Suppressor macrophage treated with lipopolysaccharide for 1 hour (primary cell): ENCODE data around the gene TOR1AIP2.

Experiments
- DNase-seq, 3 donors: peaks; one replicate each; pipeline ENCODE4 v3.0.0-alpha.2; 2020 to 2022

TOR1AIP2 gene

DNA sequence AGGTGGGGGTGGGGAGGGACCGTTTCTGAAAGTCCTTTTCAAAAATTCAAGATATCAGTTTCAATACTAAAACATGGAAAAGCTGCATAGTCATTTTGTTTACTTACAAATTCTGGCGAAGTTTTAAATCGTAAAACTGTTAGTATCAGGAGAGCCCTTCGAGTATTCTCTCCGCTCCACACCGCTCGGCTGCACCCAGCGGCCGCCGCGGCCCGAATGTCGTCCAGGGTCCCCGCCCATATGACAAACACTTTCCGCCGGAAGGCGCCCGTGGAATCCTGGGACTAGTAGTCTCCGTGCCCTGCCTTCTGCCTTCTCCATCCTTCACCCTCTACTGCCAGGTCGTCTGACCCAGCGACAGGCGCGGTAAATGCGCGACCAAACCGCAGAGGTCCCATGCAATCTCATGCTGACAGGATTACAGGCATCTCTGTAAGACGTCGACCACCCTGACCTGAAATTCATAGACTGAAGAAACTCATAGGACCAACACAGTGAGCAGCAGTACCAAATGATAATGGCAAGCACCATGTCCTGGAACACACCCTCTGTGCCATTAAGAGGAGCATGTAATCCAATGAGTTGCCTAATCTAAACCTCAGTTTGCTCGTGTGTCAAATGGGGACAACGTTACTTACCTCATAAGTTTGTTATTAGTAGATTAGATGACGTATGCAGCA lies at the start of gene TOR1AIP2:
Gene TOR1AIP2 (minus strand): TSS at position 218 of the 680 bp plus-strand sequence. CDS start 25,138 bp downstream, outside the sequence.
- DNase-seq = peak; percentile 89 to 93 (median 90)

DNA sequence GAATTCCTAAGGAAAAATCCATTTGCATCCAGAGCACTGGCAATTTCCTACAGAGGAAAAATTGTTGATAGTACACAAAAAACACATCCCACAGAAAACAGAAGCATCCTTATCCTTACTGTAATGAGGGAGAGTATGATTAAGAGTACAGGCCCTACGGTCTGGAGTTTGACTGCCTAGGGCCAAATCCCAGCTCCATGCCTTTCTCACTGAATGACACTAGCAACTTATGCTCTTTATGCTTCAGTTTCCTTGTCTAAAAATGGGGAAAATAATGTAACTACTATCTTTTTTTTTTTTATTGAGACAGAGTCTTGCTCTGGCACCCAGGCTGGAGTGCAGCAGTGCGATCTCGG lies 49.2 kb upstream of the TOR1AIP2 start:
- DNase-seq = no peak

DNA sequence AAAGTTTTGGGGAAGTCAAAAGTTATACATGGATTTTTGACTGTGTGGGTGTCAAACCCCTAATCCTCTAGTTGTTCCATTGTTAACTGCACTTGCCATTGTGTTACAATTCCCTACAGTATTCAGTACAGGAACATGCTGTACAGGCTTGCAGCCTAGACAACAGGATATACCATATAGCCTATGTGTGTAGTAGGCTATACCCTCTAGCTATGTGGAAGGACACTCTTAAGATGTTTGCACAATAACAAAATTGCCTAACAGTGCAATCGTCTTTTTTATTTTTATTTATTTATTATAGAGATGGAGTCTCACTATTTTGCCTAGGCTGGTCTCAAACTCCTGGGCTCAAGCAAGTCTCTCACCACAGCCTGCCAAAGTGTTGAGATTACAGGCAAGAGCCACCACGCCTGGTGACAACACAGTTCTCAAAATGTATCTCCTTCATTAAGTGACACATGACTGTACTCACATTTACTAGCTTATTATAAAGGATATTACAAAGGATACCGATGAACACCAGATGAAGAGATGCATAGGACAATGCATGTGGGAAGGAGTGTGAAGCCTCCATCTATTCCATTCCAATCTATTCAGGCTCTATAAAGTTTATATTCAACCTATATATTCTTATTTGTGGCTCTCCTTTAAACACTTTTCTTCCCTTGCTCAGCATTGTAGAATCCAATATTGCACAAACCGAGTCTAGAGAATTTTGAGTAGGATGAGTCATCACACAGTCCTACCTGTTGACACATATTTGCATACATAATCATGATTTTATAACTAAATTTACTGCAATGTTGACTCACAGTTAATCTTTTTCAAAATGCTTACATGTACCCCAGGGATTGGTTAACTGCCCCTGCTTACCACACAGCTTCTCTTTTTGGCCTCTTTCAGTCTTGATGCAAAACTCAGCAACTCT lies 48.6 kb upstream of the TOR1AIP2 start:
- peak; percentile 28 to 74 (median 62) for DNase-seq

DNA sequence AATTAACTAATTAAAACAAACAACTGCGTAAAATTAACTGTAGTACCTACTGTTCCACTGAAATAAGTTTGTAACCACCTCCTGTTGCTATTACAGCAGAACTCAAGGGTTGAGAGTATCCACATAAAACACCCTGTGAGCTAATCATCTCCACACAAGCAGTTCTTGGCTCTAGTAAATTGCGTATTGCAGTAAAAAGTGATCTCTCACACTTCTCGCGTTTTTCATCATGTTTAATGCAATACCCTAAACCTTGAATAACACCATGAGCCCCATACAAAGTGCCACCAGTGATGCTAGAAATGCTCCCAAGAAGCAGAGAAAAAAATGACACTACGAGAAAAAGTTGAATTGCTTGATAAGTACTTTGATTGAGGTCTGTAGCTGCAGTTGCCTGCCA lies 47.7 kb upstream of the TOR1AIP2 start:
- DNase-seq = no peak

DNA sequence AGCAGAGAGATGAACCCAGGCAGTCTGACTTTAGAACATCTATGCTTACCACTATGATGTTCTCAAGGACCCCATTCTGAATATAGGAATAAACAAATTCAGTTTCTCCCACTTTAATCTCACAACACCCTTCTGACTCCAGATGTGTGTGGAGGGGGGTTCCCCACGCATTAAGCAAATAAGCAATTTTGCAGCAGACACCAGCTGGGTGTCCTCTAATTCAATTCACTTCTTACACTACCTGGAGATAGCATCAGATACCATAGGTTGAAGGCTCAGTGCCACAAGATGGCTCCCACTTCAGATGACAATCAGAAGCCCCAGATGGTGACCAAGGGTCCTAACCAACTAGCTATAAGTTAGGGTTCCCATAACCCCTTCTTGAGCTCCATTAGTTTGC lies 46.7 kb upstream of the TOR1AIP2 start:
- no peak for DNase-seq

DNA sequence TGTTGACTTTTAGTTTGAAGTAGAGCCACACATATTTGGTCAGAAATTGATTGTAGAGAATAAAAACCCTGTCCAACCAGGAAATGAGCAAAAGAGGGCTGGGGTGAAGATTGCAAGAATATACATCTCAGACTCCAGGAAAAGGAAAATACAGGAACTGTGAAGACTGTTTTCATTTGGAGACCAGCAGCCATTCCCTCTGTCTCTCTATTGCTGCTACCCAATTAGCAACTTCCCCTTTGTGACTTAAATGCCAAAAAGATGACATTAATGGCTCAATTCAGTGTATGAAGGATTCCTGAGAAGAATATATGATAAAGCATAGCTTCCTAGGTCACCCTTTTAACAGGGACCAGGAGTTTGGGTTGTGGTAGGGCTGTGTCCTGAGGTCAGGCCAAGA lies 45.4 kb upstream of the TOR1AIP2 start:
- DNase-seq = peak in 2 of 3 donors; percentile 20 to 27

DNA sequence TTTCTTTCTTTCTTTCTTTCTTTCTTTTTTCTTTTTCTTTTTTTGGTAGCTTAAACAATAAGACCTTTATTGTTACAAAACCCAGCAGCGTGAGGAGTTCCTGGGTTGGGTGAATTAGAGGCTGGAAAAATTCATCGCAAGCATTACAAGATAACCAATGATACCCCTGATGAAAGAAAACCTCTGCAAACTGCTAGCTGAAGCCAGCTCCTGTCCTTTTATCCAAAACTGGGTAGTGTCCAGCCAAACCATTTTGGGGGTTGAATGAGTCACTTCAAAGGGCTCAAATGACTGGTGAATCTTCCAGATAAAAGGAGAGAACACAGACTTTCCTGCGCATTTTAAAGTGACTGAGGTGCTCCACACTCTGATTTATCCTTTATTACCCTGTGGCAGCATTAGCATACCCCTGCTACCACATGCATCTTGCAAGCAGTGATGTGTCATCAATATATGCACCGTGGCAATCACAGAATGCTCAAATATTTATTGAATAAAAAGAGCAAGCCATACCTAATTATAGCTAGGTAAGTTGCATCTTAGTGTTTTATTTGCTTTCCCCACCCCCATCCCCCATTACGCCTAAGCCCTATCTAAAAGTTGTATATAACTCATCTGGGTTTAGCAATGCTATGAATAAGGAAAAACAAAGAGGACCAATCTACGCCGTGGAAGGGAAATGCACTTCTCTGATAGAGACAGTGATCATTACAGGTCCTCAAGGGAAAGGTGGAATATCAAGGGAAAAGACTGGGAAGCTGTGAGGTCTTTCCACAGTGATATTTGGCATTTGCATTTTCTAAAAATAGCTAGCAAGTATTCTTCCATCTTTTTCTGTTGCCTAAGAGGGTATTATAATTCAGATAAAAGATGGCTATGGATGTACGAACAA lies 44.6 kb upstream of the TOR1AIP2 start:
- no peak for DNase-seq

DNA sequence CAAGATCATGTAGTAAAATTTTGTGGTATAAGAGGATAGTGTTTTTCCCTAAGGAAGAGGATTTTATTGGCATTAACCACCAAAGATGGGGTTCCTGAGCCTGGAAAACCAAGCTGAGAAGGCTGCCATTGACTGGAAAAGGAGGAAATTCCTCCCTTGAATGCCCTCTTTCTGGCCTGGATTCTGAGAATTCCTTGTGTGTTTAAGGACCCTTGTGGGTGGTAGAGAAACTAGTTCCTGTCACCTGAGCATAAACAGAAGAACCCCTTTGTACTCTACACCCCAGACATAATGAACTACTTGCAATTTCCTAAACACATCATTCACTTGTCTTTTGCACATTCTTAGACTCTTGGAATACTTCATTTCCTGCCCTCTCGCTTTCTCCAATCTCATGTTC lies 43.9 kb upstream of the TOR1AIP2 start:
- no peak for DNase-seq

DNA sequence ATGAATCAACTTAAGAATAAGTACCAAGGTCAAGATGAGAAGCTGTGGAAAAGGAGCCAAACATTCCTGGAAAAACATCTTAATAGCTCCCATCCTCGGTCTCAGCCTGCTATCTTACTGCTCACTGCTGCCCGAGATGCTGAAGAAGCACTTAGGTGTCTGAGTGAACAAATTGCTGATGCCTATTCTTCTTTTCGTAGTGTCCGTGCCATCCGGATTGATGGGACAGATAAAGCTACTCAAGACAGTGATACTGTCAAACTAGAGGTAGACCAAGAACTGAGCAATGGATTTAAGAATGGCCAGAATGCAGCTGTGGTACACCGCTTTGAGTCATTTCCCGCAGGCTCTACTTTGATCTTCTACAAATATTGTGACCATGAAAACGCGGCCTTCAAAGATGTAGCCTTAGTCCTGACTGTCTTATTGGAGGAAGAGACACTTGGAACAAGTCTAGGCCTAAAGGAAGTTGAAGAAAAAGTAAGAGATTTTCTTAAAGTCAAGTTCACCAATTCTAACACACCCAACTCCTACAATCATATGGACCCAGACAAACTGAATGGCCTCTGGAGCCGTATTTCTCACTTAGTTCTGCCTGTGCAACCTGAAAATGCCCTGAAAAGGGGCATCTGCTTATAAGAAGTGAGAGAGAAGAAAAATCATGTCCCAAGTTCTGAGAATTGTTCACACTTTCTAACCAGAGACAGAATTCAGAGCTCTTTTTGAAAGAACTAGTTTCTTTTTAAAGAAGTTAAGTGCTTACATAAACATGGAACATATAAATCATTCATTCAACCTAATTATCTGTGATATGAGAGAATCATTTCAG lies 40.2 kb upstream of the TOR1AIP2 start:
- no peak for DNase-seq

DNA sequence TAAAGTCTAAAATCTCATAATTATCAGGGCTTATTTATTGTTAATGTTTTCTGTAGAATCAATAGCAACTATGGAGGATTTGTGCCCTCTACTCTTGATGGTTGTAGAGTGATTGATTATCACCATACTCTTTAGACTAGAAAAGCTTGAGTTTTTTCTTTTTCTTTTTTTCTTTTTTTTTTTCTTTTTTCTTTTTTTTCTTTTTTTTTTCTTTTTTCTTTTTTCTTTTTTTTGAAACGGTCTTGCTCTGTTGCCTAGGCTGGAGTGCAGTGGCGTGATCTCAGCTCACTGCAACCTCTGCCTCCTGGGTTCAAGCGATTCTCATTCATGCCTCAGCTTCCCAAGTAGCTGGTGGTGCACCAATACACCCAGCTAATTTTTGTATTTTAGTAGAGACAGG lies 34.2 kb upstream of the TOR1AIP2 start:
- no peak for DNase-seq

DNA sequence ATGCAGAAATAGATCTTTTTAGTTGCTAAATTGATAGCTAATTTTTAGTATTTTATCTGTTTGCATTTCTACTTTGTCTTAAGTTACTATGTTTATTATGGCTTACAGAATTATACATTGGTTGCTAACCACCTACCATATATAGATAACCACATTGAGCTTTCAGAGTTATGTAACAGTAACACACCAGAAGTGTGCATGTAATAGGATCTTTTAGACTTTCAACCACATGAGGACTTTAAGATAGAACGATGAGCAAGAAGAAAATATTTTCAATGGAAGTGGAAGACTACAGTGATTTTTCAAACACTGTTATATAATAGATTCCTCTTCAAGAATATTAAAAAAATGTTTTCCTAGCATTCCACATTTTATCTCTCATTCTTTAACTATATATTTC lies 33.3 kb upstream of the TOR1AIP2 start:
- DNase-seq = no peak

DNA sequence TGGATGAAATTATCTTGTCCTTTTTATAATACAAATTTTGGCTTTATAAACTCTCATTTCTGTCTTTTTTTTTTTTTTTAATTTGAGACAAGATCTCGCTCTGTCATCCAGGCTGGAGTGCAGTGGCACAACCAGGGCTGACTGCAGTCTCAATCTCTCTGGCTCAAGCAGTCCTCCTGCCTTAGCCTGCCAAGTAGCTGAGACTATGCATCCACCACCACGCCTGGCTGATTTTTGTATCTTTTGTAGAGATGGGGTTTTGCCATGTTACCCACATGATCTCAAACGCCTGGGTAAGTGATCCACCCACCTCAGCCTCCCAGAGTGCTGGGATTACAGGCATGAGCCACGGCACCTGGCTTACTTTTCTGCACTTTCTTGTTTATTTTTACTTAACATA lies 12.0 kb upstream of the TOR1AIP2 start:
- DNase-seq = no peak

DNA sequence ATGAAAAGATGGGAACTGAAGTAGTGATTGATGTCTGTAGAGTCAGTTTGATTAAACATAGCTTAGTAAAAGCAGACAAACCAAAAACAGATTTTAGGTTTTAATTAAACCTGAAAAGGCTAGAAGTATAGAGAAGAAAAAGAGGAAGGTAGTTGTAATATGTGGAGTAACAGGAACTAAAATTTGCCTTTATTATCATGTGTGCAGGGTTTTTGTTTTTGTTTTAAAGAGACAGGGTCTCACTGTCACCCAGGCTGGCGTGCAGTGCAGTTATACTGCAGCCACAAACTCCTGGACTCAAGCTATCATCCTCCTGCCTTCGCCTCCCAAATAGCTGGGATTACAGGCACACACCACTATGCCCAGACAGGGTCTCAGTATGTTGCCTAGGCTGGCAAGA lies 10.5 kb upstream of the TOR1AIP2 start:
- DNase-seq = peak in 2 of 3 donors; percentile 9 to 31

DNA sequence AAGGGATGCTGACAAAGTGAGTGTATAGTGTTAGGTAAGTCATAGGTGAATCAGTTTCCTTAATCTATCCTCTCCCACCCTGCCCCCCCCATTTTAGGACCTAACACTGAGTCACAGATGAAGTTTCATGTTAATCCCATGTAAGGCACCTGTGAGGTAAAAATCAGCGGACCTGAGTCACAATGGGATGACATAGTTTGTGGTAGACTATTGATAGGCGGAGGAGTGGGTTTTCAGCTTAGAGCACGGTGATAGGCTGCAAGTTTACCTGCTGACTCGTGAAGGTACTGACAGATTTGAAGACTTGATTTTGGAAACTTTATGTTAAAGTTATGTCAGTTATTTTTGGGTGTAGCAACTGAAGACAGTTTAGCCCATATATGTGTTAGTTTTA lies 6.1 kb upstream of the TOR1AIP2 start:
- DNase-seq = peak in 1 of 3 donors; percentile 16

DNA sequence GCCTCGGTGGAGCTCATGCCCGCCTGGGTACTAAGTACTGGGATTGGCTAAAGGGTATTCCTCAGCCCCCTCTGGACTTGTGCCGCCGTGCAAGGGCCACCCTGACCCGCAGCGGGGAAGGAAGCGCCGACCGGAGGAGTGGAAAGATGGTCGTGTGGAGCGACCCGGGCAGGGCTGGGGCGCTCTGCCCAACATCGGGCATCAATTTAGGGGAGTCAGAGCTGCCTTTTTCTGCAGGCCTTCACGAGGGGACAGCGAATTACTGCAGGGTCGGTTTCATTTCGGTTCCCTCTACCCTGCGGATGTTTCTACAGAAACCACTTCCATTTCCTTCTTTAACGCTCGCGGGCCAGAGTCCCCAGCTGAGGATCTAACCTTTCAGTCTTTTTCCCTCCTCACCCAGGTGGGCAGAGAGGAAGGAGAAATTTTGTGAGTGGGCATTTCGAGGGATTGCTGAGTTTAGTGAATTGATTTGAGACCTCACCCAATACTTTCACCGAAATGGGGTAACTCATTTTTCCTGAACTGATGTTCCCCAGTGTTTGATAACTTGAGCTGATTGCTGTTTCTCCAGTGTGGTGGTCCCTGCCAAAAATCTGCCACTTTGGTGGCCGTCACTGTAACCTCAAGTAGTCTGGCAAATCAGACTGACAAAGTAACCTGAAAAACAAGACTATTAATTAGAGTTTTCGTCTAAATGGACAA lies 5.6 kb upstream of the TOR1AIP2 start:
- peak; percentile 46 to 58 (median 50) for DNase-seq

DNA sequence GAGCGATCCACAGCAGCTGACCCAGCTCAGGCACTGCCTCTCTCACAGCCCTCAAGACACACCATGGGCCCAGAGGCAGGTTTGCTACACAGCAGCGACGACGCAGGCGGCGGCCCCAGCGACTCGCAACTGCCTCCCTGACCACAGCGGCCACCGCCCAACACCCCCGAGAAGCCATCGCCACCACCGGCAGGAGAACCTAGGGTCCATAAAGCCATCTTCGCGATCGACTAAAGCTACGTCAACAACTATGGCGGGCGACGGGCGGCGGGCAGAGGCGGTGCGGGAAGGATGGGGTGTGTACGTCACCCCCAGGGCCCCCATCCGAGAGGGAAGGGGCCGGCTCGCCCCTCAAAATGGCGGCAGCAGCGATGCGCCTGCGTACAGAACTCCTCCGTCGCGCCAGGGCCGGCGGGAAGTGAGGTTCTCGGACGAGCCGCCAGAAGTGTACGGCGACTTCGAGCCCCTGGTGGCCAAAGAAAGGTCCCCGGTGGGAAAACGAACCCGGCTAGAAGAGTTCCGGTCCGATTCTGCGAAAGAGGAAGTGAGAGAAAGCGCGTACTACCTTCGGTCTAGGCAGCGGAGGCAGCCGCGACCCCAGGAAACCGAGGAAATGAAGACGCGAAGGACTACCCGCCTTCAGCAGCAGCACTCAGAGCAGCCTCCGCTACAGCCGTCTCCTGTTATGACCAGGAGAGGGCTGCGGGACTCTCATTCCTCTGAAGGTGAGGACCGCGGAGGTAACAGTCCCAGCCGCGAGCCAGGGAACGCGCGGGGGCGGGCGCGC lies 4.8 kb upstream of the TOR1AIP2 start, which contains the start of gene TOR1AIP1:
Gene TOR1AIP1 (plus strand): TSS at position 33 of the 787 bp plus-strand sequence. CDS start 218 bp downstream, at position 251.
- peak; percentile 99 for DNase-seq

DNA sequence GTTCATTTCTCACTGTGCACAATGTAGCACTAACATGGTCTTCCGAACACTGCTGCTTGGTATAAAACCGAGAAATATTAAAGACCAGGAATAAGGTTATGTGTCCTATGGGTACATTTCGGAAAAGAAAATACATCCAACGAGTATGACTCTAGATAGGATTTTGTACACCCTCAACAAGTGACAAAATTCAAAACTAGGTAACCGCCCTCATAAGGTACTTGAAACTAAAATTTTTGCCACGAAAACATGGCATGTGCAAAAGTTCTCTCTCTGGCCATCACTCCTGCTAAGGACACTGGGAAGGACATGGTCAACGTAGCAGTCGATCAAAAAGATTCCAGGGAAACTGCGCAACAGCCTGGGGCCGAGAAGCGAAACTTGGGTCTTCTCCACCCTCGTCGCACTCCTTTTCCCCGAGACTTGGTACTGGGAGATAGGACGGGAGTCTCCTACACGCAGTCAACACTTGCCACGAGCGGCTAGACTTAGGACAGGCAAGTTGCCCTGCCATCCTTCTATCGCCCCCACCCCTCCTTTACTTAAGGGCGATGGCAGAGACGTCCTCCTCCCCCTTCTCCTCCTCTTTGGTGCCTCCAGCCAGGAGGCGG lies 4.1 kb upstream of the TOR1AIP2 start:
- peak; percentile 83 to 89 (median 83) for DNase-seq

DNA sequence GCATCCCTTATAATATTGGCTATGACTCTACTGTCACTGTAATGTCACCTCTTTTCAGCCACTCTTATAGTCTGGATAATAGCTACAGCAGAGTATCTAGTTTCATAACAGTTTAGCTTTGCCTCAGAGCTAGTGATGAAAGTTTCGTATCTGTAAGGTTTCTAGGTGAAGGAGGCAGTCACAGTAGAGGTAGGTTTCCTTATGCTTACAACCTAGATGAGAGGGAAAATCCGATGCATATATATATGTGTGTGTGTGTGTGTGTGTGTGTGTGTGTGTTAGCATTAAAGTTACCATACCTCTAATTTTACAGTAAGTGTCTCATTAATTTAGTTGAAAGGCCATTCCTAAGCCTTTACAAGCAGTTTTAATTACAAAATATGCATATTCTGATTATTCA lies 2.2 kb upstream of the TOR1AIP2 start:
- no peak for DNase-seq

DNA sequence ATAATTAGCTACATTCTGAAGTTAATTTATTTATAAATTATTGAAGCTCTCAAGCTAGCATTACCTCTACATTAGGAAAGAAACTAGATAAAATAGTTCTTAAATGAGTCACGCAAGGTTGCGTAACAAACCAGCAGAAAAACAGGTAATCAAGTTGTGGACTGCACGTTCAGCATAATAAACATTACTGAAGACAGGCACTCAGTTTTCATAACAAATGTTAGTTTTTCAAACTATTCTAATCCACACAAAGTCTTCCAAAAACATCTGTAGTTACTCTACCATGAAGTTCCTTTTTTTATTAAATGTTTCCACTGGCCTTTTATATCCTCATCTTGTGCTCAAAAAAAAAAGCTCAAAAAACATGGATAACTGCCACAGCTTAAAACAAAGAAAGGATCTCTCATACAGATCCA lies 1.3 kb downstream of the TOR1AIP2 start:
- peak; percentile 28 to 59 (median 56) for DNase-seq
